Natural killer cell (primary cell): ENCODE measurements around the gene PODNL1. TPM values are rescaled to one million over a fixed set of nuclear protein-coding genes. Genes with fewer than 3 reads are reported as not detected.
A peak's percentile ranks its signal among the peaks of the same experiment; 100 is the strongest.

ENCODE experiments used
- ATAC-seq, 3 donors: fragments of 150-1000 bp in 2 of 3; fragments of 200-7000 bp in 1 of 3; cut with Tn5 transposase; 1 replicate in 1 of 3; 2 replicates in 2 of 3; pipeline ENCODE4 v1.10.0; 2021; ENCODE audit warnings: mild to moderate bottlenecking in 2 of 3, moderate library complexity in 2 of 3
- DNase-seq, 2 donors: peaks; one replicate each; pipeline versions ENCODE4 v3.0.0 to v3.0.0-alpha.2; 2013 to 2021; ENCODE audit warnings: mixed read lengths in 1 of 2
- H3K27ac ChIP-seq: one replicate; pipeline ENCODE4 v1.5.1; 2013; ENCODE audit warnings: mild to moderate bottlenecking, low read length
- H3K27me3 ChIP-seq: one replicate; pipeline ENCODE4 v1.6.1; 2013; ENCODE audit warnings: low read length; ENCODE audit not compliant: control insufficient read depth, insufficient read depth
- H3K36me3 ChIP-seq: one replicate; pipeline ENCODE4 v1.6.1; 2013; ENCODE audit warnings: low read length; ENCODE audit not compliant: control insufficient read depth, insufficient read depth
- H3K4me1 ChIP-seq: one replicate; pipeline ENCODE4 v1.6.1; 2013; ENCODE audit warnings: low read length; ENCODE audit not compliant: control insufficient read depth, insufficient read depth
- H3K4me3 ChIP-seq: one replicate; pipeline ENCODE4 v1.5.1; 2013; ENCODE audit warnings: low read length
- H3K9me3 ChIP-seq: one replicate; pipeline ENCODE4 v1.6.1; 2013; ENCODE audit warnings: low read length; ENCODE audit not compliant: control insufficient read depth, insufficient read depth
- H3K27ac Mint-ChIP-seq, 2 donors: one replicate each; pipeline ENCODE4 v1.8.0; 2022; ENCODE audit warnings: mild to moderate bottlenecking in 2 of 2, mixed read lengths in 2 of 2, moderate library complexity in 1 of 2
- H3K27me3 Mint-ChIP-seq, 2 donors: one replicate each; pipeline ENCODE4 v1.8.0; 2022; ENCODE audit warnings: low read depth in 2 of 2, mixed read lengths in 2 of 2
- H3K36me3 Mint-ChIP-seq: one replicate; pipeline ENCODE4 v1.8.0; 2022; ENCODE audit warnings: mixed read lengths
- H3K4me1 Mint-ChIP-seq, 2 donors: one replicate each; pipeline ENCODE4 v1.8.0; 2022; ENCODE audit warnings: mixed read lengths in 2 of 2
- H3K4me3 Mint-ChIP-seq: one replicate; pipeline ENCODE4 v1.8.0; 2022; ENCODE audit warnings: mild to moderate bottlenecking, moderate library complexity, mixed read lengths
- H3K9me3 Mint-ChIP-seq, 2 donors: one replicate each; pipeline ENCODE4 v1.8.0; 2022; ENCODE audit warnings: mixed read lengths in 2 of 2
- WGBS: methylation state at CpG from one replicate; pipeline ENCODE4 v1.1.7; 2013; ENCODE audit warnings: missing lambda C conversion rate; ENCODE audit not compliant: insufficient coverage; 5-methylcytosine and 5-hydroxymethylcytosine counted together
- intact Hi-C: fragments of 100-400 bp; cut with micrococcal nuclease; formaldehyde crosslinking; loops from one replicate; pipeline ENCODE4 v1.14.2; 2022
- total RNA-seq, 4 donors: library from RNA; stranded (reverse); fragments of 120-200 nt in 1 of 4; gene quantifications; one replicate each; pipeline versions ENCODE4 v1.2.3 to v1.2.4, GENCODE V29; 2013 to 2022
- TF ChIP-seq, protein P1 (sequence below): fragments of 200-600 bp; IDR thresholded peaks from one replicate; pipeline ENCODE4 v1.8.0; 2022; ENCODE audit warnings: antibody characterized with exemption

The PODNL1 gene
- total RNA-seq, 3 donors from 2014 or later (not counting 1 experiment from before 2014, with no cell fraction given), result 0.61 TPM; not detected in 2

DNA sequence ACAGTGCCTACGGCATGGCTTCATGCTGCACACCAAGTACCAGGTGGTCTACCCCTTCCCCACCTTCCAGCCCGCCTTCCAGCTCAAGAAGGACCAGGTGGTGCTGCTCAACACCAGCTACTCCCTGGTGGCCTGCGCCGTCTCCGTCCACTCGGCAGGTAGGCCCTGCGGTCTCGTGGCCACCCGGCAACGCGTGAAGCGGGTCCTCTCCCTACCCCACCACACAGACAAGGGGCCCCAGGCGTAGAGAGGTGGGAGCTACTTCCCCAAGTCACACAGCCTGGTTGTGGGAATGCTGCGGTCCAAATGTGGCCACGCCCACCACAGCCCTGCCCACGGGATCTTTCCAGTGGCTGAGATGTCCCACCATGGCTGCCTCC lies 18.1 kb upstream of the PODNL1 start:
- no peaks in the 10 kb centered on the region for H3K27me3 Mint-ChIP-seq
- no peaks in the 10 kb centered on the region for H3K36me3 Mint-ChIP-seq
- DNase-seq (no peak), ATAC-seq (no peak)
- Histone ChIP-seq H3K27ac (no peak overlapping the region), H3K9me3 (no peaks in the 10 kb centered on the region), H3K4me1 (peaks cover 24% of the 10 kb centered on the region), H3K4me3 (no peak overlapping the region), H3K36me3 (peaks cover 52% of the 10 kb centered on the region), H3K27me3 (no peaks in the 10 kb centered on the region)
- H3K9me3 Mint-ChIP-seq, result no peaks in the 10 kb centered on the region
- H3K4me3 Mint-ChIP-seq, result no peak overlapping the region
- TF ChIP-seq, protein P1, sequence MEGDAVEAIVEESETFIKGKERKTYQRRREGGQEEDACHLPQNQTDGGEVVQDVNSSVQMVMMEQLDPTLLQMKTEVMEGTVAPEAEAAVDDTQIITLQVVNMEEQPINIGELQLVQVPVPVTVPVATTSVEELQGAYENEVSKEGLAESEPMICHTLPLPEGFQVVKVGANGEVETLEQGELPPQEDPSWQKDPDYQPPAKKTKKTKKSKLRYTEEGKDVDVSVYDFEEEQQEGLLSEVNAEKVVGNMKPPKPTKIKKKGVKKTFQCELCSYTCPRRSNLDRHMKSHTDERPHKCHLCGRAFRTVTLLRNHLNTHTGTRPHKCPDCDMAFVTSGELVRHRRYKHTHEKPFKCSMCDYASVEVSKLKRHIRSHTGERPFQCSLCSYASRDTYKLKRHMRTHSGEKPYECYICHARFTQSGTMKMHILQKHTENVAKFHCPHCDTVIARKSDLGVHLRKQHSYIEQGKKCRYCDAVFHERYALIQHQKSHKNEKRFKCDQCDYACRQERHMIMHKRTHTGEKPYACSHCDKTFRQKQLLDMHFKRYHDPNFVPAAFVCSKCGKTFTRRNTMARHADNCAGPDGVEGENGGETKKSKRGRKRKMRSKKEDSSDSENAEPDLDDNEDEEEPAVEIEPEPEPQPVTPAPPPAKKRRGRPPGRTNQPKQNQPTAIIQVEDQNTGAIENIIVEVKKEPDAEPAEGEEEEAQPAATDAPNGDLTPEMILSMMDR, result no peak
- H3K27ac Mint-ChIP-seq, result no peak overlapping the region
- intact Hi-C loops, result loop anchor here (10.0 kb wide), 1 partner anchor 72 kb away; no protein-coding TSS in a partner anchor
- peaks cover 7 to 27% of the 10 kb centered on the region in 2 donors for H3K4me1 Mint-ChIP-seq
- WGBS, result 98% methylated on average over 15 of the region's 16 CpGs

DNA sequence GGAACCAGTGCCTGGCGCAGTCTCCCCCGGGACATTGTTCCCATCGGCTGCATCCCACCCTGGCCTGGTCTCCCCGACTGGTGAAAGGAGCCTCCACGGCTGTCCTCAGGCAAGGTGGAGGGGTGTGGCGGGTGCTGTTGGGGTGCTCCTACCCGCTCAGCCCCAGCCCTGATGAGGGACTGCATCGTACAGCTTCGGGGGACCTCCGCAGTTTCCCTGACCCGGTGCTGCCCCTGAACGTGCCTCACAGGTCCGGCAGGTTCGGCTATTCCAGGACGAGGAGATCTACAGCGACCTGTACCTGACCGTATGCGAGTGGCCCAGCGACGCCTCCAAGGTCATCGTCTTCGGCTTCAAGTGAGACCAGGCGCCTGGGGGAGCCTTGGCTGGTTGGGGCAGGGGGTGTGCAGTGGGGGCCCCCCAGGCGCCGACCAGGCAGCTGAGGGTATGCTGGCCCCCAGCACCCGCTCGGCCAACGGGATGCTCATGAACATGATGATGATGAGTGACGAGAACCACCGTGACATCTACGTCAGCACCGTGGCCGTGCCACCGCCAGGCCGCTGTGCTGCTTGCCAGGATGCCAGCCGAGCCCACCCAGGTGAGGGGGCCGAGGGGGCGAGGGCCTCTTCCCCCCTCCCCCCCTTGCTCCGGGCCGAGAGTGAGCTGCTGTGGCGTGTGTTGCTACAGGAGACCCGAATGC lies 17.6 kb upstream of the PODNL1 start:
- H3K36me3 ChIP-seq, result peaks cover 49% of the 10 kb centered on the region
- Mint-ChIP-seq H3K36me3 (no peaks in the 10 kb centered on the region), H3K4me3 (no peak overlapping the region), H3K9me3 (no peaks in the 10 kb centered on the region), H3K27me3 (no peaks in the 10 kb centered on the region), H3K4me1 (peaks cover 7 to 27% of the 10 kb centered on the region in 2 donors), H3K27ac (no peak overlapping the region)
- H3K9me3 ChIP-seq, result no peaks in the 10 kb centered on the region
- WGBS, result 97% methylated on average over 42 of the region's 42 CpGs
- H3K4me1 ChIP-seq, result peaks cover 24% of the 10 kb centered on the region
- H3K27ac ChIP-seq, result no peak overlapping the region
- intact Hi-C loops, result loop anchor here (10.0 kb wide), 1 partner anchor 71 kb away; no protein-coding TSS in a partner anchor
- no peaks in the 10 kb centered on the region for H3K27me3 ChIP-seq
- ATAC-seq, result no peak
- H3K4me3 ChIP-seq, result no peak overlapping the region
- no peak for DNase-seq
- TF ChIP-seq, protein P1, result no peak

DNA sequence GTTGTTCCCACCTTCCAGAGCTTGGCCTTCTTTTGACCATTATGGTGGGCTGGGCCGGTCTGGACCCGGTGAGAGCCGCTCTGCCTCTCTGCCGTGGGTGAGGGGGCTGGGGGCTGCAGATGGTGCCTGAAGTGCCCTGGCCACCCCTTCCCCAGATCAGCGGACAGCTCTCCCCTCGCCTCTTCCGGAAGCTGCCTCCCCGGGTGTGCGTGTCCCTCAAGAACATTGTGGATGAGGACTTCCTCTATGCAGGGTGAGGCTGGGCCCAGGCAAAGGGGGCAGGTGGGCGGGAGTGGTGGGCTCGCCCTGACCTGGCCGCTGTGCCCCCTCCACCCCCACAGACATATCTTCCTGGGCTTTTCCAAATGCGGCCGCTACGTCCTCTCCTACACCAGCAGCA lies 16.0 kb upstream of the PODNL1 start:
- TF ChIP-seq, protein P1, result no peak
- Mint-ChIP-seq H3K9me3 (no peaks in the 10 kb centered on the region), H3K27ac (peak overlapping the region in 1 of 2 donors; percentile 97), H3K4me3 (peak overlapping the region; percentile 83), H3K36me3 (no peaks in the 10 kb centered on the region), H3K4me1 (peaks cover 7 to 27% of the 10 kb centered on the region in 2 donors), H3K27me3 (no peaks in the 10 kb centered on the region)
- WGBS, result 90% methylated on average over 15 of the region's 15 CpGs
- intact Hi-C loops, result loop anchor here (10.0 kb wide), 1 partner anchor 69 kb away; no protein-coding TSS in a partner anchor
- H3K4me3 ChIP-seq, result no peak overlapping the region
- no peak overlapping the region for H3K27ac ChIP-seq
- ATAC-seq, result no peak
- H3K36me3 ChIP-seq, result peaks cover 35% of the 10 kb centered on the region
- DNase-seq, result no peak
- no peaks in the 10 kb centered on the region for H3K9me3 ChIP-seq
- peaks cover 24% of the 10 kb centered on the region for H3K4me1 ChIP-seq
- H3K27me3 ChIP-seq, result no peaks in the 10 kb centered on the region
